ENCODE measurements around the gene RPRD2.

- no peak for TF ChIP-seq POLR2A (IDR thresholded peaks at IDR 0.05)
- TF ChIP-seq, protein P1, sequence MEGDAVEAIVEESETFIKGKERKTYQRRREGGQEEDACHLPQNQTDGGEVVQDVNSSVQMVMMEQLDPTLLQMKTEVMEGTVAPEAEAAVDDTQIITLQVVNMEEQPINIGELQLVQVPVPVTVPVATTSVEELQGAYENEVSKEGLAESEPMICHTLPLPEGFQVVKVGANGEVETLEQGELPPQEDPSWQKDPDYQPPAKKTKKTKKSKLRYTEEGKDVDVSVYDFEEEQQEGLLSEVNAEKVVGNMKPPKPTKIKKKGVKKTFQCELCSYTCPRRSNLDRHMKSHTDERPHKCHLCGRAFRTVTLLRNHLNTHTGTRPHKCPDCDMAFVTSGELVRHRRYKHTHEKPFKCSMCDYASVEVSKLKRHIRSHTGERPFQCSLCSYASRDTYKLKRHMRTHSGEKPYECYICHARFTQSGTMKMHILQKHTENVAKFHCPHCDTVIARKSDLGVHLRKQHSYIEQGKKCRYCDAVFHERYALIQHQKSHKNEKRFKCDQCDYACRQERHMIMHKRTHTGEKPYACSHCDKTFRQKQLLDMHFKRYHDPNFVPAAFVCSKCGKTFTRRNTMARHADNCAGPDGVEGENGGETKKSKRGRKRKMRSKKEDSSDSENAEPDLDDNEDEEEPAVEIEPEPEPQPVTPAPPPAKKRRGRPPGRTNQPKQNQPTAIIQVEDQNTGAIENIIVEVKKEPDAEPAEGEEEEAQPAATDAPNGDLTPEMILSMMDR (IDR thresholded peaks at IDR 0.05) = no peak
These were observed 24.3 kb downstream of the RPRD2 start for GRCh38 chr1:150388241-150388640.
